HG03045 (cell line): Measurements from ENCODE around the gene TTC9B.
"Not testable (repeated sequence)": the region's sequence is repeated elsewhere in the genome, so short reads cannot be mapped to it uniquely, and the experiment has no call there.

Experiments used
- ATAC-seq: cut with Tn5 transposase; IDR thresholded peaks from one replicate; pipeline ENCODE4 v1.9.1; 2021; ENCODE audit warnings: mild to moderate bottlenecking, moderate library complexity; ENCODE audit not compliant: unreplicated experiment

Gene TTC9B

DNA sequence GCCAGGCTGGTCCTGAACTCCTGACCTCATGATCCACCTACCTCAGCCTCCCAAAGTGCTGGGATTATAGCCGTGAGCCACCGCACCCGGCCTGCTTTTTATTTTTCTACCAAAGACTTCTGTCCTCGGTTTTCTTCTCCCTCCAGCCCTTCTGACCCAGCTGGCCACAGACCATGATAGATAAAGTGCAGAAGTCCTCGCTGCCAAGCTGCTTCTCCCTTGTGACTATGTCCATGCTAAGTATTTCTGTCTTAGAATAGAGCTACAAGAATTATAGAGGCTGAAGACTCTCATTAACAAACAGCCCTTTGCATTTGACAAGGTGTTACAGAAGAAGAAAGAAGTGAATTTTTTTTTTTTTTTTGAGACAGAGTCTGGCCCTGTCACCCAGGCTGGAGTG is 42.4 kb downstream of the TTC9B start:
- no peak for ATAC-seq

DNA sequence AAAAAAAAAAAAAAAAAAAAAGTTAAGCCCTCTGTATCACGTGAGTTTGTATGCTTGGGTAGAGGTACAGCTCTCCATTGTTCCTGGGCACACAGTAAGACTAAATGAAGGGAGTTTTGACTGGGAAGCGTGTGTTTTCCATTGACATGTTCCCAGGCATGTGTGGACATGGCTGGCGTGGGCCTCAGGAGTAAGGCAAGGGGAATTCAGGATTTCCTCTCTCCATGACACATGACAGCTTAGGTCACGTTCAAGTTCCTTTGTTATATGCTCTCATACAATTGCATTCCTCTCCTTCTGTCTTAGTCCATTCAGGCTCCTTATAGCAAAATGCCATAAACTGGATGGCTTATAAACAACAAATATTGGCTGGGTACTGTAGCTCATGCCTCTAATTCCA is 44.1 kb downstream of the TTC9B start:
- ATAC-seq: no peak

DNA sequence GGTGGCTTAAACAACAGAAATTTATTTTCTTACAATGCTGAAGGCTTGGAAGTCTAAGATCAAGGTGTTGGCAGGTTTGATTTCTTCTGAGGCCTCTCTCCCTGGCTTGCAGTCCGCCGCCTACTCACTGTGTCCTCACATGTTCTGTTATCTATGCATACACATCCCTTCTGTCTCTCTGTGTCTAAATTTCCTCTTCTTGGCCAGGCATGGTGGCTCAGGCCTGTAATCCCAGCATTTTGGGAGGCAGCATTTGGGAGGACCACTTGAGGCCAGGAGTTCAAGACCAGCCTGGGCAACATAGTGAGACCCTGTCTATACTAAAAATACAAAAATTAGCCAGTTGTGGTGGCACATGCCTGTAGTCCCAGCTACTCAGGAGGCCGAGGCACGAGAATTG is 46.9 kb downstream of the TTC9B start:
- ATAC-seq: not testable (repeated sequence)

DNA sequence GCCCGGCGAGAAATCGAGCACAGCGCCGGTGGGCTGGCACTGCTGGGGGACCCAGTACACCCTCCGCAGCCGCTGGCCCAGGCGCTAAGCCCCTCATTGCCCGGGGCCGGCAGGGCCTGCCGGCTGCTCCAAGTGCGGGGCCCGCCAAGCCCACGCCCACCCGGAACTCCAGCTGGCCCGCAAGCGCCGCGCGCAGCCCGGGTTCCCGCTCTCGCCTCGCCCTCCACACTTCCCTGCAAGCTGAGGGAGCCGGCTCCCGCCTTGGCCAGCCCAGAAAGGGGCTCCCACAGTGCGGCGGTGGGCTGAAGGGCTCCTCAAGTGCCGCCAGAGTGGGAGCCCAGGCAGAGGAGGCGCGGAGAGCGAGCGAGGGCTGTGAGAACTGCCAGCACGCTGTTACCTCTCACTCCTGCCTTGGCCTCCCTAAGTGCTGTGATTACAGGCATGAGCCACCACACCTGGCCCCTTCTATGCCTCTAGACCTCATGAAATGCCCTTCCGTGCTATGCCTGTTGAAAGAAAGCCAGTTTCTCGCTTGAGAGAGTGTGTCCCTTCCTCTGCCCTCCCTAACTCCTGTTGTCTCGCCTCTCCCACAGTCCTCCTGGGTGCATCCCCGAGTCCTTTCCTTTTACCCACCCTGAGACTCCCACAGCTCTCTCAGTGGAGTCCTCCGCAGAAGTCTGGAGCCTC is 47.7 kb downstream of the TTC9B start:
- ATAC-seq: not testable (repeated sequence)

DNA sequence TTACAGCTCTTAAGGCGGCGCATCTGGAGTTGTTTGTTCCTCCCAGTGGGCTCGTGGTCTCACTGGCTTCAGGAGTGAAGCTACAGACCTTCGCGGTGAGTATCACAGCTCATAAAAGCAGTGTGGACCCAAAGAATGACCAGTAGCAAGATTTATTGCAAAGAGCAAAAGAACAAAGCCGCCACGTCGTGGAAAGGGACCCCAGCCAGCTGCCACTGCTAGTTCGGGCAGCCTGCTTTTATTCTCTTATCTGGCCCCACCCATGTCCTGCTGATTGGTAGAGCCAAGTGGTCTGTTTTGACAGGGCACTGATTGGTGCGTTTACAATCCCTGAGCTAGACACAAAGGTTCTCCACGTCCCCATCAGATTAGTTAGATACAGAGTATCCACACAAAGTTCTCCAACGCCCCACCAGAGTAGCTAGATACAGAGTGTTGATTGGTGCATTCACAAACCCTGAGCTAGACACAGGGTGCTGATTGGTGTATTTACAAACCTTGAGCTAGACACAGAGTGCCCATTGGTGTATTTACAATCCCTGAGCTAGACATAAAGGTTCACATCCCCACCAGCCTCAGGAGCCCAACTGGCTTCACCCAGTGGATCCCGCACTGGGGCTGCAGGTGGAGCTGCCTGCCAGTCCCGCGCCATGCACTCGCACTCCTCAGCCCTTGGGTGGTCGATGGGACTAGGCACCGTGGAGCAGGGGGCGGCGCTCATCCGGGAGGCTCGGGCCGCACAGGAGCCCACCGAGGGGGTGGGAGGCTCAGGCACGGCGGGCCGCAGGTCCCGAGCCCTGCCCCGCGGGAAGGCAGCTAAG is 48.5 kb downstream of the TTC9B start:
- not testable (repeated sequence) for ATAC-seq
